ENCODE measurements around the gene A1BG. TPM values are rescaled to one million over a fixed set of nuclear protein-coding genes. Genes with fewer than 3 reads are reported as not detected.

Gene A1BG
- total and polyA plus RNA-seq, 2 of the 13 experiments (the other 11 are each of a cell fraction or from before 2014, with no cell fraction given) = 14.7 to 41.4 TPM

DNA sequence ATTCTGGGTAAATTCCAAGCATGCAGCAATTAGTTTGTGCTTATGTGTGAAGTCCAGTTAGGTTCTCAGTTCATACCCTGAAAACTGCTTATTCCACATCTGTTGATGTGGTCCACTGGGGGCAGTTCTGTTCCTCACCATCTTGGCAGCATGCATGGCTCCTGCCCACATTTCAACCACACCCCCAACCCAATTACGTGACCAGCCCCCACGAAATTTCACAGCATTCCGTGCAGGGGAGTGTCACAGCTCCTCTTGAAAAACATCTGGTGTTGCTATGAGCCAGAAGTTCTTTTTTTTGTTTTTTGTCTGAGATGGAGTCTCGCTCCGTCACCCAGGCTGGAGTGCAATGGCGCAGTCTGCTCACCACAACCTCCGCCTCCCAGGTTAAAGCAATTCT is 57.2 kb downstream of the A1BG start:
- Histone ChIP-seq H3K9me3 (ENCODE audit: low read length) (no peaks in the 10 kb centered on the region), H3K4me3 (replicated peaks in 1 of 3; ENCODE audit: insufficient read depth in 1 of 3, low read depth in 2 of 3, low read length in 3 of 3) (no peak overlapping the region), H3K79me2 (ENCODE audit: insufficient read depth, low read length) (peaks cover 2% of the 10 kb centered on the region), H3K9ac (ENCODE audit: insufficient read depth, low read depth, low read length) (no peak overlapping the region), H3K27ac (ENCODE audit: extremely low read length, insufficient read depth, low read length) (no peak overlapping the region), H3K4me1 (ENCODE audit: insufficient read depth, low read length) (no peaks in the 10 kb centered on the region), H3K36me3 (replicated peaks in 1 of 2; ENCODE audit: control insufficient read depth in 1 of 2, insufficient read depth in 2 of 2, low read length in 2 of 2) (peaks cover 32 to 83% of the 10 kb centered on the region in 2 experiments; a peak in 4 of 5 replicates), H4K20me1 (ENCODE audit: insufficient read depth, low read length) (no peaks in the 10 kb centered on the region), H3K27me3 (ENCODE audit: control insufficient read depth in 1 of 2, insufficient read depth in 2 of 2, low read length in 2 of 2) (no peaks in the 10 kb centered on the region), H2AFZ (ENCODE audit: low read length) (no peak overlapping the region), H3K4me2 (ENCODE audit: low read depth, low read length) (no peak overlapping the region)
- intact Hi-C loops (cut with micrococcal nuclease; ENCODE audit: unreplicated experiment) = no loop called here
- CTCF ChIA-PET (ENCODE audit: low intra/inter-chr PET ratio, low total read pairs) = no interaction called here
- no TSS peak for BruUV-seq (replicated peaks)
- DNase-seq (ENCODE audit: low spot score) (no peak), FAIRE-seq (no peak), ATAC-seq (no peak)
- WGBS (ENCODE audit: low lambda C conversion rate) = 96% methylated on average over 7 of the region's 7 CpGs
- in situ Hi-C loops (cut with HindIII; ENCODE audit: extremely low pct_ligation_motif_present, low pct_unique_long_range_greater_than_20kb) = no loop called here
- POLR2A ChIA-PET = no interaction called here
- TF ChIP-seq ZFP37 (CRISPR knock-in tag; IDR thresholded peaks at IDR 0.05; ENCODE audit: borderline replicate concordance) = no peak
- no peak for TF ChIP-seq HMGXB3 (CRISPR knock-in tag; IDR thresholded peaks at IDR 0.05; ENCODE audit: borderline replicate concordance)
- TF ChIP-seq ZNF460 (CRISPR knock-in tag; IDR thresholded peaks at IDR 0.05; ENCODE audit: borderline replicate concordance) = no peak
- no peak for TF ChIP-seq GATA4 (IDR thresholded peaks at IDR 0.05; ENCODE audit: borderline replicate concordance, low read depth)
- no peak for TF ChIP-seq ZNF792 (CRISPR knock-in tag; IDR thresholded peaks at IDR 0.05)
- no peak for TF ChIP-seq ZNF142 (CRISPR knock-in tag; IDR thresholded peaks at IDR 0.05)
- TF ChIP-seq DNMT1 (CRISPR knock-in tag; IDR thresholded peaks at IDR 0.05) = no peak
- TF ChIP-seq, protein P1, sequence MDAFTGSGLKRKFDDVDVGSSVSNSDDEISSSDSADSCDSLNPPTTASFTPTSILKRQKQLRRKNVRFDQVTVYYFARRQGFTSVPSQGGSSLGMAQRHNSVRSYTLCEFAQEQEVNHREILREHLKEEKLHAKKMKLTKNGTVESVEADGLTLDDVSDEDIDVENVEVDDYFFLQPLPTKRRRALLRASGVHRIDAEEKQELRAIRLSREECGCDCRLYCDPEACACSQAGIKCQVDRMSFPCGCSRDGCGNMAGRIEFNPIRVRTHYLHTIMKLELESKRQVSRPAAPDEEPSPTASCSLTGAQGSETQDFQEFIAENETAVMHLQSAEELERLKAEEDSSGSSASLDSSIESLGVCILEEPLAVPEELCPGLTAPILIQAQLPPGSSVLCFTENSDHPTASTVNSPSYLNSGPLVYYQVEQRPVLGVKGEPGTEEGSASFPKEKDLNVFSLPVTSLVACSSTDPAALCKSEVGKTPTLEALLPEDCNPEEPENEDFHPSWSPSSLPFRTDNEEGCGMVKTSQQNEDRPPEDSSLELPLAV (CRISPR knock-in tag; conservative IDR thresholded peaks at IDR 0.05; ENCODE audit: low read depth) = no peak
- TF ChIP-seq JUN (CRISPR knock-in tag; IDR thresholded peaks at IDR 0.05) = no peak
- TF ChIP-seq ZEB1 (IDR thresholded peaks at IDR 0.05; ENCODE audit: insufficient replicate concordance, low read depth) = no peak
- TF ChIP-seq TAF1 (CRISPR knock-in tag; IDR thresholded peaks at IDR 0.05) = no peak
- no peak for TF ChIP-seq SRSF1 (optimal IDR thresholded peaks at IDR 0.05; ENCODE audit: low read depth, low read length)
- TF ChIP-seq NFKB2 (CRISPR knock-in tag; IDR thresholded peaks at IDR 0.05; ENCODE audit: borderline replicate concordance) = no peak
- TF ChIP-seq, protein P2, sequence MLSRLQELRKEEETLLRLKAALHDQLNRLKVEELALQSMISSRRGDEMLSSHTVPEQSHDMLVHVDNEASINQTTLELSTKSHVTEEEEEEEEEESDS (CRISPR knock-in tag; IDR thresholded peaks at IDR 0.05; ENCODE audit: borderline replicate concordance) = no peak
